Thyroid gland (tissue), 4 donors: Measurements from ENCODE around the gene STARD10.

ENCODE experiments used
- POLR2A ChIP-seq, 2 donors: fragments of 450-650 bp; IDR thresholded peaks; one replicate each; pipeline ENCODE4 v1.6.1; 2017; ENCODE audit warnings: antibody characterized with exemption in 2 of 2, mild to moderate bottlenecking in 2 of 2, moderate library complexity in 1 of 2
- TF ChIP-seq, protein P1 (sequence below), 6 experiments: fragments of 200-600 bp in 3 of 6; fragments of 450-650 bp in 3 of 6; sonication (generic) in 3 of 6; IDR thresholded peaks; one replicate each; pipeline ENCODE4 v1.5.1; 2016 to 2019; ENCODE audit warnings: antibody characterized with exemption in 6 of 6, mild to moderate bottlenecking in 2 of 6, inconsistent platforms in 1 of 6, moderate library complexity in 1 of 6

DNA sequence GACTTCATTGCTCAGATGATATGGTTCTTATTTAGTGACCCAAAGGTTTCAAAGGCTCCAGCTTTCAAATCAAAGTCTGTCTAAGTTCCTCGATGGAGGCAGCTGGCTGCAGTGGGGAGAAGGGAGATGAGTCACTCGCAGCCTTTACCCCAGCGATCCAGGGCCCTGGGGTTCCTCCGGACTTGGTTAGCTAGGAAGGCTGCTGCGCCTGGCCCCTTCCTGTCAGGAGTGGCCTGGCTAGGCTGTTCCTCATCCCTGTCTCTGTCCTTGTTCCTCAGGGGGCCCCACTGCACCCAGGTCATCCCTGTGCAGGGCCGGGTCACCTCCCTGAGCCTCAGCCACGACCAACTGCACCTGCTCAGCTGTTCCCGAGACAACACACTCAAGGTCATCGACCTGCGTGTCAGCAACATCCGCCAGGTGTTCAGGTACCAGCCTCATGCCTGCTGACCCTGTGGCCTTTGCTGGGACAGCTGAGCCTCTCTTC lies 34.3 kb upstream of the STARD10 start:
- TF ChIP-seq, protein P1, sequence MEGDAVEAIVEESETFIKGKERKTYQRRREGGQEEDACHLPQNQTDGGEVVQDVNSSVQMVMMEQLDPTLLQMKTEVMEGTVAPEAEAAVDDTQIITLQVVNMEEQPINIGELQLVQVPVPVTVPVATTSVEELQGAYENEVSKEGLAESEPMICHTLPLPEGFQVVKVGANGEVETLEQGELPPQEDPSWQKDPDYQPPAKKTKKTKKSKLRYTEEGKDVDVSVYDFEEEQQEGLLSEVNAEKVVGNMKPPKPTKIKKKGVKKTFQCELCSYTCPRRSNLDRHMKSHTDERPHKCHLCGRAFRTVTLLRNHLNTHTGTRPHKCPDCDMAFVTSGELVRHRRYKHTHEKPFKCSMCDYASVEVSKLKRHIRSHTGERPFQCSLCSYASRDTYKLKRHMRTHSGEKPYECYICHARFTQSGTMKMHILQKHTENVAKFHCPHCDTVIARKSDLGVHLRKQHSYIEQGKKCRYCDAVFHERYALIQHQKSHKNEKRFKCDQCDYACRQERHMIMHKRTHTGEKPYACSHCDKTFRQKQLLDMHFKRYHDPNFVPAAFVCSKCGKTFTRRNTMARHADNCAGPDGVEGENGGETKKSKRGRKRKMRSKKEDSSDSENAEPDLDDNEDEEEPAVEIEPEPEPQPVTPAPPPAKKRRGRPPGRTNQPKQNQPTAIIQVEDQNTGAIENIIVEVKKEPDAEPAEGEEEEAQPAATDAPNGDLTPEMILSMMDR (IDR thresholded peaks at IDR 0.05): no peak
- TF ChIP-seq POLR2A (IDR thresholded peaks at IDR 0.05): no peak
